Mononuclear cell (primary cell): ENCODE results near the gene CDC14C. TPM values are rescaled to one million over a fixed set of nuclear protein-coding genes. Genes with fewer than 3 reads are reported as not detected.

ENCODE experiments used
- H3K27me3 ChIP-seq: 2 replicates; pipeline ENCODE4 v1.6.0; 2011; ENCODE audit warnings: low read length, control low read depth; ENCODE audit not compliant: insufficient read depth
- H3K4me1 ChIP-seq: 2 replicates; pipeline ENCODE4 v1.5.1; 2011; ENCODE audit warnings: mild to moderate bottlenecking, low read length, control low read depth; ENCODE audit not compliant: insufficient read depth
- H3K4me3 ChIP-seq: 2 replicates; pipeline ENCODE4 v1.5.1; 2011; ENCODE audit warnings: mild to moderate bottlenecking, low read length, moderate library complexity
- H3K9me3 ChIP-seq: 2 replicates; pipeline ENCODE4 v1.5.1; 2011; ENCODE audit warnings: low read depth, mild to moderate bottlenecking, control low read depth, low read length
- total RNA-seq: library from RNA; depleted of rRNA; stranded (reverse); fragments of >200 nt; gene quantifications from one replicate; pipeline ENCODE4 v1.2.3, GENCODE V29; 2012

Gene CDC14C
- total RNA-seq, 1 donor, result 0.21 TPM

DNA sequence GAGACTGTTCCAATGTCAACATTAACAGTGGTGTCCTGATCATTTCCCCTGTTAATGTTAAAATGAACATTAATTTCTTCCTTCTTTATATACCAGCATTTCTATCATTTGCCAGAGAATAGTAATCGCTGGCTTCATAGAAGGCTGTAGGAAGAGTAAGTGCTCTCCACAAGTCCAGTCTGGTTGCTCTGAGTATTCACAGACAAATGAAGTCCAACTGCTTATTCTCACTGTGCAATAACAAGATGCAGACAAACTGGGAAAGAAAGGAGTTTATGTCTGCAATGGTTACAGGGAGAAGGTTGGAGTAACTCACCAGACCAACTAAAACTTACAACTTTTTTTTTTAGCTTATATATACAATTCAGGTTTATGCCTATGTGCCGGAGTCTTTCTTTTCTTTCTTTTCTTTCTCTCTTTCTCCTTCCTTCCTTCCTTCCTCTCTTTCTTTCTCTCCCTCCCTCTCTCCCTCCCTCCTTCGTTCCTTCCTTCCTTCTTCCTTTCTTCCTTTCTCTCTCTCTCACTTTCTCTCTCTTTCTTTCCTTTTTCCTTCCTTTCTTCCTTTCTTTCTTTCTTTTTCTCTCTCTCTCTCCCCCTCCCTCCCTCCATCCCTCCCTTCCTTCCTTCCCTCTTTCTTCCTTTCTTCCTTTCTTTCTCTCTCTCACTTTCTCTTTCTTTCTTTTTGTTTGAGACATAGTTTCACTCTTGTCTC is 19.1 kb downstream of the CDC14C start:
- H3K4me1 ChIP-seq, result no peaks in the 10 kb centered on the region
- H3K4me3 ChIP-seq, result no peak overlapping the region
- H3K9me3 ChIP-seq, result no peaks in the 10 kb centered on the region
- no peaks in the 10 kb centered on the region for H3K27me3 ChIP-seq

DNA sequence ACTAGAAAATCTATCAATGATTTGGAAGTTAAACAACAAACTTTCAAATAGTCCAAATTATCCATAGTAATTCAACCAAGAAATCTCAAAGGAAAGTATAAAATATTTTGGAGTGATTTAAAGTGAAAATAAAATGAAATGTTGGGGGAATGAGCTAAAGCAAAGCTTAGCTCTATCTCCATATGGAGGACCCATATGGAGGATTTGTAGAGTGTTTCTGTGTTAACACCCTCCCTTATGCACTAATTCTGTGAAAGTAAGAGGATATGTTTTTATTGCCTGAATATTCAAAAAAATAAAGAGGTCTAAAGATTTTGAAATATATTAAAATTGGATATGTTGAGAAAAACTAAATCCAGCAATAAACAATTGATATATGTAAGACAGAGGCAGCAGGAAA is 31.6 kb downstream of the CDC14C start:
- Histone ChIP-seq H3K4me1 (no peaks in the 10 kb centered on the region), H3K27me3 (no peaks in the 10 kb centered on the region), H3K4me3 (no peak overlapping the region), H3K9me3 (no peaks in the 10 kb centered on the region)

DNA sequence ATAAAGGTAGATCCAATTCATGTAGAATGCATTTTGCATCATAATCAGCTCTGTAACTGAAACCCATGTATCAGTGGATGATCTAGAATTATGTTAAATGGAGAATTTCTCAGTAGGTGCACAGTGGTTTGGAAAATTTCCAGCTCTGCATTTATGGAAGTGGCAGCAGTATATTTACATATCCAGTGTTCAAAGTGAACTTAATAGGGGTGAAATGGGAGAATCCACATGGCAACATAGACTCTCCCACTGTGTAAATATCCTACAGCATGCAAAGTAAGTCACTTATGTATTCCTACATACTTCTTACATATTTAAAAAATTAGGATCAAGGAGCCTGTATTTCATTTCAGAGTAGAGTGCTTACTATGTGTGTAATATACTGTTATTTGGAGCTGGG is 35.3 kb downstream of the CDC14C start:
- no peaks in the 10 kb centered on the region for H3K4me1 ChIP-seq
- no peaks in the 10 kb centered on the region for H3K27me3 ChIP-seq
- H3K4me3 ChIP-seq, result no peak overlapping the region
- no peaks in the 10 kb centered on the region for H3K9me3 ChIP-seq

DNA sequence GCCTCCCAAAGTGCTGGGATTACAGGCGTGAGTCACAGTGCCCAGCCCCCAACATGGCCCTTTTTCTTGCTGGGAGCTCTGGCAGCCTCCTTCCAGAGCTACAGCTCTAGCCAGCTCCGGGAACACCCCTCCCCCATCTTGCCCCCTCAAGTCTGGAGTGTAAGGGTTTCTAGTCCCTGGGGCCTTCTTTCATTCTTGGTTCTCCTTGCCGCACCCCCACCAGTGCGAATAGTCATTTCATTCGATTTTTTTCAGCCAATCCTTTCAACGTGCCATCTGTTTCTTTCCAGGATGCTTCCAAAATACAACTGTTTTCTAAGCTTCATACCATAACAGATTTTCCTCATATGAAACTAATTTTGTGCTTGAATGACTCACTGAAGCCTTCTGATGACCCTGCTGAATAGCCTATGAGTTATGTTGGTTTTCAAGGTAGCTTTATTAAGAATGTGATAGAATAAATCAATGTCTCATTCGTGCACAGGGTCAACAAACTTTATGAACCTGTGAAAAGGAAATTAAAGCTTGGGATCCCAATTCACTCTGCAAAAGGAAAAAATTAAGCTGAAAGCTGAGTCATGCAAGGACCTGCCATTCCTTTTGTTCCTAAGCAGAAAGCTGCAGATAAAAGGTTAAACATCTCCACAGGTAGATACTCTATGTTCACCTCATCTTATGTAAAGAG is 38.6 kb downstream of the CDC14C start:
- no peaks in the 10 kb centered on the region for H3K9me3 ChIP-seq
- H3K4me1 ChIP-seq, result no peaks in the 10 kb centered on the region
- H3K4me3 ChIP-seq, result no peak overlapping the region
- H3K27me3 ChIP-seq, result no peaks in the 10 kb centered on the region

DNA sequence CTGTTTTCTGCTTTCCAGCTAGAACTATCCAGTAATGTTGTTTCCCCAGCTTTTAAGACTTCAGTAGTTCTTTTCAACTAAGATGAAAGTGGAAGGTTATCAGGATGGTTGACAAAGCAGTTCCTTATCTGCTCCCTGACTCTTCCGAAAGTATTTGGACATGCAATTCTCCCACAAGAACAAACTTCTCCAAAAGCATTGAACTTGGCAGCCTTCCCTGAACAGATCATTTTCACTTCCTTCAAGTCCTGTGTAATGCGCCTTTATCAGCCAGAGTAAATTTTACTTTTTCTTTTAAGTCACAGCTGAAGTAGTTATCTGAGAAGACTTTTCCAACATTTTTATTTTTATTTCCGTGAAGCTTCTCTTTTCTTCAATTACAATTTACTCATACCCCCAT is 39.7 kb downstream of the CDC14C start:
- no peaks in the 10 kb centered on the region for H3K27me3 ChIP-seq
- no peak overlapping the region for H3K4me3 ChIP-seq
- no peaks in the 10 kb centered on the region for H3K9me3 ChIP-seq
- no peaks in the 10 kb centered on the region for H3K4me1 ChIP-seq

DNA sequence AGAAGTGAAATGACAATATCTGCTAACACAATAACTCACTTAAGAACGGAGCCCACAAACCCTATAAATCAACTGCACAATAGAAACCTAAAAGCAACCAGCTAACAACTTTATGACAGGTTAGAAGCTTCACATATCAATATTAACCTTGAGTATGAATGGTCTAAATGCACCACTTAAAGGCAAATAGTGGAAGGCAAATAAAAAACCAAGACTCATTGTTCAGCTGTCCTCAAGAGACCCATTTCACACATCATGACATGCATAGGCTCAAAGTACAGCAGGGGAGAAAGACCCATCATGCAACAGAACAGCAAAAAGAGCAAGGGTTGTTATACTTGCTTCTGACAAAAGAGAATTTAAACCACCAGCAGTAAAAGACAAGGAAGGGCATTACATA is 46.8 kb downstream of the CDC14C start:
- no peaks in the 10 kb centered on the region for H3K27me3 ChIP-seq
- H3K9me3 ChIP-seq, result no peaks in the 10 kb centered on the region
- no peak overlapping the region for H3K4me3 ChIP-seq
- H3K4me1 ChIP-seq, result no peaks in the 10 kb centered on the region

DNA sequence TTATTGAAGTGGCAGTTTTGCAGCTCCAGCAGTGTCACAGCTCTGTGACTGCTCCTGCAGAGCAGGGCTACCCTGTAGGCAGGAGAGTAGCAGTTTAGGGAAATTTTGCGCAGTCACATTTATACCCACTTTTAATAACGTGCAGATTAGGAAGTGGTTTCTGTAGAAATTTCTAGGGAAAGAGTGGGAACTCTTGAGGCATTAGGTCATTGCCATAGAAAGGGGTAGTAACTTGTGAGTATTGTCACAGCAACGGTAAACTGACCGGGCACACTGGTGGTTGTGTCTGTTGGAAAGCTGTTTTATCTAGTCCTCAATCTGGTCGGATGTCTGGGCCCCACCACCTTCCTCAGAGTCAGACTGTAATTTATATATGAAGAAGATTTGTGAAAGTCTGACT is 51.9 kb downstream of the CDC14C start:
- H3K27me3 ChIP-seq, result no peaks in the 10 kb centered on the region
- no peaks in the 10 kb centered on the region for H3K4me1 ChIP-seq
- H3K9me3 ChIP-seq, result peaks cover 3% of the 10 kb centered on the region
- no peak overlapping the region for H3K4me3 ChIP-seq

DNA sequence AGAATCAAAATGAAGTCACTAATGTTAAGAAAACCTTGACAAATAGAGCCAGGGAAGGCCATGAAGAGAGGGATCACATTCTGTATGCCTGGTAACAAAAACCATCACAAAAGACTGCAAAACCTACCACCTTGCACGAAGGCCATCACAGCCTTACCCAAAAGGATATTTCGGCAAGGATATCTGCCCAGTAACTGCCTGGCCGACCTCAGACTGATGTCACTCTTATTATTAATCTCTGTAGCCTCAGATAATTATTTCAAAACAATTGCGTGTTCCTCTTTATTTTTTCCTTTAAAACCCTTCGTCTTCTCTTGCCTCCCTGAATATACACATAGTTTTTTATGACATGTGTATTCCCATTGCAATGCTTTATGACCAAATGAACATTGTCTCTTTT is 52.5 kb downstream of the CDC14C start:
- Histone ChIP-seq H3K27me3 (no peaks in the 10 kb centered on the region), H3K4me1 (no peaks in the 10 kb centered on the region), H3K4me3 (no peak overlapping the region), H3K9me3 (peaks cover 5% of the 10 kb centered on the region)
